Measurements from ENCODE around the gene ACOT7.

ACOT7 gene

GRCh38 chr1:6252374-6252710 is 141.2 kb downstream of the ACOT7 start:
- TF ChIP-seq ZBTB7A (IDR thresholded peaks at IDR 0.05; ENCODE audit: low read depth) (no peak), CREB1 (IDR thresholded peaks at IDR 0.05; ENCODE audit: low read depth) (no peak), MAX (IDR thresholded peaks at IDR 0.05) (no peak), NFIC (IDR thresholded peaks at IDR 0.05) (no peak), TCF12 (IDR thresholded peaks at IDR 0.05; ENCODE audit: low read depth) (no peak), TEAD4 (IDR thresholded peaks at IDR 0.05) (no peak), CEBPB (IDR thresholded peaks at IDR 0.05) (no peak), RAD21 (IDR thresholded peaks at IDR 0.05; ENCODE audit: low read depth) (no peak), EGR1 (IDR thresholded peaks at IDR 0.05) (no peak), TAF1 (IDR thresholded peaks at IDR 0.05; ENCODE audit: low read depth) (no peak), YY1 (IDR thresholded peaks at IDR 0.05; ENCODE audit: low read depth) (no peak), EP300 (IDR thresholded peaks at IDR 0.05; ENCODE audit: borderline replicate concordance) (no peak), FOXM1 (IDR thresholded peaks at IDR 0.05; ENCODE audit: borderline replicate concordance, low read depth) (no peak), USF1 (IDR thresholded peaks at IDR 0.05) (no peak), REST (IDR thresholded peaks at IDR 0.05; ENCODE audit: low read depth) (no peak)

GRCh38 chr1:6251681-6252373 is 141.7 kb downstream of the ACOT7 start:
- no peak for TF ChIP-seq TAF1 (IDR thresholded peaks at IDR 0.05; ENCODE audit: low read depth)
- TF ChIP-seq RAD21 (IDR thresholded peaks at IDR 0.05; ENCODE audit: low read depth) = no peak
- no peak for TF ChIP-seq FOXM1 (IDR thresholded peaks at IDR 0.05; ENCODE audit: borderline replicate concordance, low read depth)
- TF ChIP-seq NFIC (IDR thresholded peaks at IDR 0.05) = no peak
- TF ChIP-seq USF1 (IDR thresholded peaks at IDR 0.05) = no peak
- no peak for TF ChIP-seq ZBTB7A (IDR thresholded peaks at IDR 0.05; ENCODE audit: low read depth)
- no peak for TF ChIP-seq MAX (IDR thresholded peaks at IDR 0.05)
- no peak for TF ChIP-seq TCF12 (IDR thresholded peaks at IDR 0.05; ENCODE audit: low read depth)
- no peak for TF ChIP-seq EP300 (IDR thresholded peaks at IDR 0.05; ENCODE audit: borderline replicate concordance)

GRCh38 chr1:6251233-6251632 is 142.3 kb downstream of the ACOT7 start:
- TF ChIP-seq CREB1 (IDR thresholded peaks at IDR 0.05; ENCODE audit: low read depth) (no peak), EGR1 (IDR thresholded peaks at IDR 0.05) (no peak), CEBPB (IDR thresholded peaks at IDR 0.05) (no peak), NFIC (IDR thresholded peaks at IDR 0.05) (no peak), EP300 (IDR thresholded peaks at IDR 0.05; ENCODE audit: borderline replicate concordance) (no peak), TEAD4 (IDR thresholded peaks at IDR 0.05) (no peak), MAX (IDR thresholded peaks at IDR 0.05) (no peak), ZBTB7A (IDR thresholded peaks at IDR 0.05; ENCODE audit: low read depth) (no peak), YY1 (IDR thresholded peaks at IDR 0.05; ENCODE audit: low read depth) (no peak), FOXM1 (IDR thresholded peaks at IDR 0.05; ENCODE audit: borderline replicate concordance, low read depth) (no peak)

- TF ChIP-seq EGR1 (IDR thresholded peaks at IDR 0.05) (peak; percentile 34; the same call in 1 of the 2 replicates), CEBPB (IDR thresholded peaks at IDR 0.05) (no peak), TAF1 (IDR thresholded peaks at IDR 0.05; ENCODE audit: low read depth) (no peak), MAX (IDR thresholded peaks at IDR 0.05) (peak; percentile 28; the same call in 1 of the 2 replicates)
These were observed 143.6 kb downstream of the ACOT7 start for GRCh38 chr1:6249739-6250689.

GRCh38 chr1:6248932-6249738 is 144.4 kb downstream of the ACOT7 start:
- TF ChIP-seq NFIC (IDR thresholded peaks at IDR 0.05) = peak; percentile 38; the same call in 1 of the 2 replicates
- peak; percentile 53; the same call in 1 of the 2 replicates for TF ChIP-seq EGR1 (IDR thresholded peaks at IDR 0.05)
- peak; percentile 43; the same call in 1 of the 2 replicates for TF ChIP-seq ZBTB7A (IDR thresholded peaks at IDR 0.05; ENCODE audit: low read depth)
- TF ChIP-seq RAD21 (IDR thresholded peaks at IDR 0.05; ENCODE audit: low read depth) = no peak; the same call in 1 of the 2 replicates
- no peak for TF ChIP-seq TCF12 (IDR thresholded peaks at IDR 0.05; ENCODE audit: low read depth)
- TF ChIP-seq CREB1 (IDR thresholded peaks at IDR 0.05; ENCODE audit: low read depth) = no peak
